GM12892 (cell line): Measurements from ENCODE around the gene TNNC2.

Experiments used
- DNase-seq: peaks from one replicate; pipeline ENCODE4 v3.0.0; 2011; ENCODE audit not compliant: insufficient read length
- FAIRE-seq: peaks from 2 replicates; lab custom pipeline; 2011; peaks lifted over from hg19 to GRCh38; lab: Jason Lieb, UNC
- POLR2A ChIP-seq: IDR thresholded peaks from 2 replicates; pipeline ENCODE4 v1.6.1; 2011; ENCODE audit warnings: low read depth, low read length, control low read depth
- POLR2AphosphoS5 ChIP-seq: IDR thresholded peaks from 2 replicates; pipeline ENCODE4 v1.6.1; 2011; ENCODE audit warnings: low read depth, low read length, control low read depth
- TAF1 ChIP-seq: IDR thresholded peaks from 2 replicates; pipeline ENCODE4 v1.6.1; 2011; ENCODE audit warnings: low read depth, mild to moderate bottlenecking, control low read depth, low read length, borderline replicate concordance

TNNC2 gene

DNA sequence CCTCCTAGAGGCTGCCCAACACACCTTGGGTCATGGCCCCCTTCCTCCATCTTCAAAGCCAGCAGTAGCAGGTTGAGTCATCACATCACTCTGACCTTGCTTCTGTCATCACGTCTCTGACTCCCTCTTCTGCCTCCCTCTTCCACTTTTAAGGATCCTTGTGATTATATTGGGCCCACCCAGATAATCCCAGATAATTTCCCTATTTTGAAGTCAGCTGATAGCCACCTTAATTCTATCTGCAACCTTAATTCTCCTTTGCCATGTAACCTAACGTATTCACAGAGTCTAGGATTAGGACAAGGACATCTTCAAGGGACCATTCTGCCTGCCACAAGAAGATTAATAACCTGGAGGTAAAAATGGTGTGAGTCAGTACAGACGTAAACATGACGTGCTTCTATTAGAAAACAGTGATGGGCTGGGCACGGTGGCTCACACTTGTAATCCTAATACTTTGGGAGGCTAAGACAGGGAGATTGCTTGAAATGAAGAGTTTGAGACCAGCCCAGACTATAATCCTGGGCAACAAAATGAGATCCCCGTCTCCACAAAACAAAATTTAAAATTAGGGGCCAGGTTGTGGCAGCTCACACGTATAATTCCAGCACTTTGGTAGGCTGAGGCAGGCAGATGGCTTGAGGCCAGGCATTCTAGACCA, 33.6 kb upstream of the TNNC2 start:
- DNase-seq, result no peak
- no peak for FAIRE-seq
- TF ChIP-seq POLR2AphosphoS5 (no peak), POLR2A (no peak), TAF1 (no peak)

DNA sequence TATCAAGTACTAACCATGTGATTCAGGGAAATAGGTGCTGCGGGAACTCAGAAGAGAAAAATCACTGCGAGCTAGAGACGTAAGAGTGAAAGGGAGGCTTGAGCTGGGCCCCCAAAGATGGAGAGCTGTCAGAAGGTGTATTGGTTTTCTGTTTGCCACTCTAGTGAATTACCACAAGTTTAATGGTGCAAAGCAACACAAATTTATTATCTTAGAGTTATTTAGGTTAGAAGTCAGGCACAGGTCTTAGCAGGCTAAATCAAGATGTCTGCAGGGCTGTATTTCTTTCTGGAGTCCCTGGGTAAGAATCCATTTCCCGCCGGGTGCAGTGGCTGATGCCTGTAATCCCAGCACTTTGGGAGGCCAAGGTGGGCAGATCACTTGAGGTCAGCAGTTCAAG, 32.8 kb upstream of the TNNC2 start:
- TF ChIP-seq POLR2AphosphoS5 (no peak), TAF1 (no peak), POLR2A (no peak)
- no peak for FAIRE-seq
- DNase-seq, result no peak

DNA sequence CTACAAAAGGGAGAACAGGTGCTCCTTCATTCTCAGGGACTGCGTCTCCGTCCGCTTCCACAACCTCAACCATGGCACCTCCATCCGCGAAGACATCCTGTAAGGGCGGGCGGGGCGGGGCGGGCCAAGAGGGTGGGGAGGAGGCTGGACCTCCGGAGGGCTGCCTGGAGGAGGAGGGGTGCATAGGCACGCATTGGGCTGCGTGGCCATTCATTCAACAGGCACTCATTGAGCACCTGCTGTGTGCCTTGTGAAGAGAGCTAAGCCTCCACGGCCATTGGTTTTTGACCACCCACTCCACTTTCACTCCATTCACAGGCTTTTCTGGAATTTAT, 30.7 kb upstream of the TNNC2 start:
- TF ChIP-seq TAF1, result no peak
- TF ChIP-seq POLR2A, result no peak
- no peak for TF ChIP-seq POLR2AphosphoS5

DNA sequence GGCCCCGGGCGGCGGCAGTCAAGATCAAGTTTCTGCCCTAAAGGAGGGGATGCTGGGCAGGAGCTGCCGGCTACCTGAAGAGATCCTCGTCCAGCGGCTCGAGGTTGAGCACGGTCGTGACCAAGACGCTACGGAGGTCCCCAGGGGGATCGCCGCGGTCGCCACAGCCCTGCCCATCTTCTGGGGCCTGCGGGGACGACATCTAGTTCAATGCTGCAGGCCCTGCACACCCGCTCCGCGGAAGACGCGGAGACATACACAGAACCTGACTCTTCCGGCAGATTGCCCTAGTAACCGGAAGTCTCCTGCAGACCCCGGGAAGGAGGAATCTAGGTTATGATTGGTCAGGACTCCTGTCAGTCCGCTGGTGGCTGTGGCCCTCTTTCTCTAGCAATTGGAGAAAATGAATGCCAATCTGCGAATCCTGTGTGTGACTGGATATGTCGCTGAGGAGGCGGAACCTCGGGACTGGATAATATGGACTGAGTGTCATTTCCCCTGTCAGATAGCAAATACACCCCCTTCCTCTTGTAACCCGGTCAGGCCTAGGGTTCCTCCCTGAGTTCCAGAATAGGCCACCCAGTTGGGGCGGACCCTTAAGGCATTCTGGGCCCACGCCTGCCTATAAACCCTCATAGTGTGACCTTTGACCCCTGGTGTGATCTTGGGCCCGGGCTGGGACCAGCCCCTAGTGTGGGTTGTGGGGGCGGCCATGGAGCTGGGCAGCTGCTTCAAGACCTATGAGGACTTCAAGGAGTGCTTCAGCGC, 30.2 kb upstream of the TNNC2 start, which contains the start of the genes ACOT8 and ZSWIM3:
Gene ACOT8, minus strand, starts transcription at position 279 of the 768 bp plus-strand sequence. Its CDS starts 77 bp downstream, at position 202.
Gene ZSWIM3, plus strand, starts transcription at position 501 of the 768 bp plus-strand sequence. Its CDS starts 212 bp downstream, at position 713.
- FAIRE-seq (peak; percentile 93), DNase-seq (peak; percentile 99)

More for the DNA sequence above, 30.7 kb upstream of the TNNC2 start:
- DNase-seq (peak; percentile 66), FAIRE-seq (no peak)

DNA sequence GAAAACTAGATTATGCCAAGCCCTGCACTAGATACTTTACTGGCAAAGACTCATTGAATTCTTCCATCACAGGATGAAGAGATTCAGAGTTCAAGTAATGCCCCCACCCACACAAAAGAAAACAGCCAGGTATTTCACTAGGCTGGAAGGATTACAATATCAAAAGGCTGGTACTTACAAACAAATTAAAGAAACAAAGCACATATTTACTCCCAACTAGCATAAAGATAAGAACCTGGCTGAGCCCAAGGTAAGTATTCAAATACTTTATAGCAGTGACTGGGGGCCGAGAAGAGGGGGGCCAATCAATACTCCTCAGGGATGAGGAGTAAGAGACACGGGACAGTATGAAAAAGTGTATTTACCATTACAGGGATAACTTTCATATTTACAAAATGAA, 26.4 kb upstream of the TNNC2 start:
- DNase-seq, result no peak
- no peak for TF ChIP-seq POLR2AphosphoS5
- TF ChIP-seq TAF1, result no peak
- no peak for TF ChIP-seq POLR2A
- FAIRE-seq, result no peak

More for the DNA sequence above, 30.2 kb upstream of the TNNC2 start, which contains the start of the genes ACOT8 and ZSWIM3:
- peak; percentile 97 for TF ChIP-seq TAF1
- peak; percentile 88 for TF ChIP-seq POLR2AphosphoS5
- TF ChIP-seq POLR2A, result peak; percentile 89

DNA sequence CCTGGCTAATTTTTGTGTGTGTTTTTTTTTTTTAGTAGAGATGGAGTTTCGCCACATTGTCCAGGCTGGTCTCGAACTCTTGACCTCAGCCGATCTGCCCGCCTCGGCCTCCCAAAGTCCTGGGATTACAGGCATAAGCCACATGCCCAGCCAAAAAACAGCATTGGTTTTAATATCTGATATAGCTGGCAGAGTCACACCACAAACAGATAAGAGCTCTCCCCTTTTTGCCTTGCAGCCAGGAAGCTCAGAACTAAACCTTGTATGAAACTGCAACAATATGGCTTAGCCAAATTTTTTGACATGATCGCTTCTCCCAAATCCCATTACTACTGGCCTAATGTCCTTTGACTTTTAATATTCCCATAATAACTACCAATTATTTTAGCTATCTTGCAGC, 25.2 kb upstream of the TNNC2 start:
- DNase-seq (no peak), FAIRE-seq (no peak)
- TF ChIP-seq TAF1, result no peak
- TF ChIP-seq POLR2AphosphoS5, result no peak
- no peak for TF ChIP-seq POLR2A

DNA sequence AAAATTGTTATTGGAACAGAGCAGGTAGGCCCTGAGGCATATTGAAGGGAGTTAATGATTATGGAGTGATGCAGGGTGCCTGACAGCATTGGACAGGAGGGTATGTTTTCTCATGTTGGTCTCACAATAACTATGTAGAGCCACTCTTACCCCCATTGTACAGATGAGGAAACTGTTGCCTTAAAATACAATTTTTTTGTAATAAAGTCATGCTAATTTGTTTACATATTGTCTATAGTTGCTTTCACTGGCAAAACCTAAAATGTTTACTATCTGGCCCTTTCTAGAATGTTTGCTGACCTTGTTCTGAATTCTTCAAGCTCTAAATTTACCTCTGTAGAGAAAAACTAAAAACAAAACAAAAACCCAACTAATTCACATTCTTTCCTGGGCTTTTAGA, 24.4 kb upstream of the TNNC2 start:
- DNase-seq (no peak), FAIRE-seq (no peak)
- TF ChIP-seq TAF1 (no peak), POLR2A (no peak), POLR2AphosphoS5 (no peak)

DNA sequence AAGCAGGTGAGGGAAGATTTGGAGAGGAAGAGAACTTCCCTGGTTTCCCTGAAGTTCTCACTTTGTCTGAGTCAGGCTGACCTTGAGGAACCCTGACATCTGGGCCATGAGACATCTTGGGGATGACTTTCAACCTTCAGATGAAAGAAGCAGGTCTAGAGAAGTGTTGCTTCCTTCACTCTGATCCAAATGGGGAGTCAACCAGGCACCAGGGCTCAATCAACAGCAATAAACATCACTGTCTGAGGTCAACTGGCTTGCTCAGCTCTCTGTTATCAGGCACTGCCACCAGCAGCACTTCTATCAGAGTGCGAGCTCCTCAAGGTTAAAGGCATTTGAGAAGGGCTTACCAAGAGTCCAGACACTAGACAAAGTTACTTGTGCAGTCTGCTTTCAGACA, 23.8 kb upstream of the TNNC2 start:
- DNase-seq, result no peak
- no peak for TF ChIP-seq TAF1
- FAIRE-seq, result no peak

DNA sequence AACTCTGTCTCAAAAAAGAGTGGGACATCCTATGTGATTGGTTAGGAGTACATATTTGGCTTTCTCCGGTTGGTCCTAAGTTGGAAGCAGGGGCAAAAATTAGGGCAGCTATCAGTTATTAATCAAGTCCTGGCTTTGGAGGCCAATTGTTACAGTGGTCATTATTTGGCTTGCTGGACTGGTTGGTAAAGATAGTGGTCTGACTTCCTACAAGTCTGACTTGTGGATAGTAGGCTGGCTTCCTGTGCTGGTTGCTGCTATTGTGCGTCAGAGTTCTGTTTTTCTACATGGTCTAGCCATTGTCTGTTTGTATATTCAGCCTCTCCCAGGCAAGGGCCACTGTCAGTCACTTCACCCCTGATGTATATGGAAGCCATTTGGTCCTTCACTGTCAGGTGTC, 23.1 kb upstream of the TNNC2 start:
- DNase-seq, result no peak
- no peak for FAIRE-seq
- TF ChIP-seq POLR2A (no peak), POLR2AphosphoS5 (no peak), TAF1 (no peak)

DNA sequence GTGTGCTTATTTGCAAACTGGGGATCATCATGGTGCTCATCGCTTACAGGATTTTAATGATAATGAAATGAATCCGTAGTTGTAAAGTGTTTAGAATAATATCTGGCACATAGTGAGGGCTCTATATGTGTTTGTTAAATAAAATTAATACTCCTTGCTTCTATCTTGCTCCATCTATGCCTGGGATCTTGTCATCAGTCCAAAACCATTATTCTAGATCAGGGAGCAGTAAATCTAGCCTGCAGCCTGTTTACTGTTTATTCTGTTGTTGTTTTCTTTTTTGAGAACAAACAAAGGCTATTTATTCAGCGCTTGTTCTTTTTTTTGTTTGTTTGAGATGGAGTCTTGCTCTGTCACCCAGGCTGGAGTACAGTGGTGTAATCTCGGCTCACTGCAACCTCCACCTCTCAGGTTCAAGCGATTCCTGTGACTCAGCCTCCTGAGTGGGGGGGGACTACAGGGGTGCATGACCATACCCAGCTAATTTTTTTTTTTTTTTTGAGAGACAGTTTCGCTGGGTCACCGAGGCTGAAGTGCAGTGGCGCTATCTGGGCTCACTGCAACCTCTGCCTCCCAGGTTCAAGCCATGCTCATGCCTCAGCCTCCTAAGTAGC, 22.0 kb upstream of the TNNC2 start:
- DNase-seq (no peak), FAIRE-seq (no peak)
- TF ChIP-seq POLR2A, result no peak
- no peak for TF ChIP-seq TAF1
- TF ChIP-seq POLR2AphosphoS5, result no peak

DNA sequence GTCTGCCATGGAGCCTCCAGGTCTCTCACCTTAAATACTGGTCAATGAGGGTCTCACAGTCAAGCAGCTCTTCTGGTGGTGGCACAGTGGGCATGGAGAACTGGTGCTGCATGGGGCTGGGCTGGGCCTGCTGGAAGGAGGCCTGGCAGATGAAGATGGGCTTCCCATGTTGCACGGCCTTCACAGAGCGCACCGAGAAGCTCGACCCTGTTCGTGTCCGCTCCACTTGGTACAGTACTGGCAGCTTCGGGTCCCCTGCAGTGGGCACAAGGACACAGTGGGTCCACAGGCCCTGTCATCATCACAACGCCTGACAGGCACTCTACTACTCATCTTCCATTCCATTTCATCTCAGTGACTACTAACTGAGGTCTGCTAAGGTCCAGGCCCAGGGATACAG, 21.3 kb upstream of the TNNC2 start:
- TF ChIP-seq POLR2A, result no peak
- no peak for TF ChIP-seq POLR2AphosphoS5
- no peak for TF ChIP-seq TAF1
- DNase-seq (no peak), FAIRE-seq (no peak)
